ENCODE data around the gene TRIM9. TPM values are rescaled to one million over a fixed set of nuclear protein-coding genes. Genes with fewer than 3 reads are reported as not detected.

The TRIM9 gene
- total RNA-seq, 1 donor from 2014 or later = 8.9 TPM

- Mint-ChIP-seq H3K27ac (no peak overlapping the region), H3K27me3 (ENCODE audit: low read depth) (peaks cover 4% of the 10 kb centered on the region)
- DNase-seq (ENCODE audit: low spot score in 2 of 2, unreplicated experiment in 2 of 2) = no peak
These were observed 157.1 kb downstream of the TRIM9 start for GRCh38 chr14:50937800-50938199.

GRCh38 chr14:50937325-50937724, 157.6 kb downstream of the TRIM9 start:
- Mint-ChIP-seq H3K27ac (no peak overlapping the region), H3K36me3 (no peaks in the 10 kb centered on the region), H3K4me3 (no peak overlapping the region), H3K27me3 (ENCODE audit: low read depth) (peaks cover 4% of the 10 kb centered on the region), H3K4me1 (peaks cover 12% of the 10 kb centered on the region), H3K9me3 (no peaks in the 10 kb centered on the region)
- no peak for TF ChIP-seq CTCF (IDR thresholded peaks at IDR 0.05; ENCODE audit: unreplicated experiment)
- DNase-seq (ENCODE audit: low spot score in 2 of 2, unreplicated experiment in 2 of 2) = no peak

More at GRCh38 chr14:50937800-50938199, 157.1 kb downstream of the TRIM9 start:
- no peaks in the 10 kb centered on the region for H3K36me3 Mint-ChIP-seq
- H3K9me3 Mint-ChIP-seq = no peaks in the 10 kb centered on the region
- no peak overlapping the region for H3K4me3 Mint-ChIP-seq
- no peak for TF ChIP-seq CTCF (IDR thresholded peaks at IDR 0.05; ENCODE audit: unreplicated experiment)
- H3K4me1 Mint-ChIP-seq = peaks cover 9% of the 10 kb centered on the region

GRCh38 chr14:50936882-50937281, 158.0 kb downstream of the TRIM9 start:
- peaks cover 4% of the 10 kb centered on the region for H3K27me3 Mint-ChIP-seq (ENCODE audit: low read depth)
- H3K36me3 Mint-ChIP-seq = peaks cover 2% of the 10 kb centered on the region
- H3K9me3 Mint-ChIP-seq = no peaks in the 10 kb centered on the region
- peaks cover 12% of the 10 kb centered on the region for H3K4me1 Mint-ChIP-seq
- DNase-seq (ENCODE audit: low spot score in 2 of 2, unreplicated experiment in 2 of 2) = no peak
- H3K27ac Mint-ChIP-seq = no peak overlapping the region
- no peak overlapping the region for H3K4me3 Mint-ChIP-seq
- TF ChIP-seq CTCF (IDR thresholded peaks at IDR 0.05; ENCODE audit: unreplicated experiment) = no peak

- Mint-ChIP-seq H3K4me3 (no peak overlapping the region), H3K27me3 (ENCODE audit: low read depth) (peaks cover under 1% of the 10 kb centered on the region), H3K27ac (no peak overlapping the region), H3K36me3 (peaks cover 3% of the 10 kb centered on the region), H3K4me1 (peaks cover 12% of the 10 kb centered on the region), H3K9me3 (no peaks in the 10 kb centered on the region)
- DNase-seq (ENCODE audit: low spot score in 2 of 2, unreplicated experiment in 2 of 2) = no peak
- TF ChIP-seq CTCF (IDR thresholded peaks at IDR 0.05; ENCODE audit: unreplicated experiment) = no peak
These were observed 158.9 kb downstream of the TRIM9 start for GRCh38 chr14:50936016-50936340.

- no peak for DNase-seq (ENCODE audit: low spot score in 2 of 2, unreplicated experiment in 2 of 2)
- no peak overlapping the region for H3K4me3 Mint-ChIP-seq
- H3K27ac Mint-ChIP-seq = no peak overlapping the region
- H3K9me3 Mint-ChIP-seq = no peaks in the 10 kb centered on the region
- peaks cover 4% of the 10 kb centered on the region for H3K36me3 Mint-ChIP-seq
- peaks cover 12% of the 10 kb centered on the region for H3K4me1 Mint-ChIP-seq
- H3K27me3 Mint-ChIP-seq (ENCODE audit: low read depth) = no peaks in the 10 kb centered on the region
- TF ChIP-seq CTCF (IDR thresholded peaks at IDR 0.05; ENCODE audit: unreplicated experiment) = no peak
These were observed 159.5 kb downstream of the TRIM9 start for GRCh38 chr14:50935126-50936015.

Measured in mesothelial cell of epicardium (in vitro differentiated cells).